SIG-M5 treated with dmso at 0.1 percent for 504 hours (cell line): Measurements from ENCODE around the gene GNAT1.
"Not testable (repeated sequence)": the region's sequence is repeated elsewhere in the genome, so short reads cannot be mapped to it uniquely, and the experiment has no call there.

ENCODE experiments used
- DNase-seq: peaks from one replicate; lab custom pipeline; 2025; ENCODE audit not compliant: unreplicated experiment; lab: John Stamatoyannopoulos, UW

GNAT1 gene

DNA sequence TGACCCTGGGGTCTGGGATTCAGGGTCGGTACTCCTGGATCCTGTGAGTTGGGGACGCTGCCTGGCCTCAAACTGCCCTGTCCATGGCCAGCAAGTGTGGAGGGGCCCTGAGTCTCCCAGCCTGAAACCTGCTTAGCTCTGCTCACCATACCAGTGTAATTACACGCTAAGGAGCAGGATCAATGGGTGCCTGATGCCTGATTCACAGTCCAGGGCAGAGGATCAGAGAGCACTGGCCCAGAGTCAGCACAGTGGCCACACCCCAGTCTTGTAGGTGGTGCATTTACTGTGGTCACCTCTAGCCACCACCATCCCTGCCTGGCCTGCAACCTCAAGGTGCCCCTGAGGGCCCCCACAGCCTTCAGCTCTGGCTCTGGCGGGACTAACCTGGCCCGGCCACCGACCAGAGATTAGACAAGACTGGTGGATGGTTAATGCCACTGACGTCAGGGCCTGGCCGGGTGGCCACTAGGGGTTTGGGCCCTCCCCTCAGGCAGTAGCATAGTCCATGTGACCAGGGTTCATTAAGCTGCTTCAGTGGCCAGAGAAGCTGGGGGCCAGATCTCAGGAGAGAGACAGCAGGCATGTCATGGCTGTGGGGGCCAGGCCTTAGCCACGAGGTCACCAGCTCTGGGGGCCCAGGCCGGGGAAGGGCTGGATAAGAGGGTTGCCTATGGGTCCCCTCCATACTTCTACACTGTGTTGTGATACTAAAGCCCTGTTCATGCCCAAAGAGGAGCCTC is 10.3 kb downstream of the GNAT1 start:
- DNase-seq: no peak

DNA sequence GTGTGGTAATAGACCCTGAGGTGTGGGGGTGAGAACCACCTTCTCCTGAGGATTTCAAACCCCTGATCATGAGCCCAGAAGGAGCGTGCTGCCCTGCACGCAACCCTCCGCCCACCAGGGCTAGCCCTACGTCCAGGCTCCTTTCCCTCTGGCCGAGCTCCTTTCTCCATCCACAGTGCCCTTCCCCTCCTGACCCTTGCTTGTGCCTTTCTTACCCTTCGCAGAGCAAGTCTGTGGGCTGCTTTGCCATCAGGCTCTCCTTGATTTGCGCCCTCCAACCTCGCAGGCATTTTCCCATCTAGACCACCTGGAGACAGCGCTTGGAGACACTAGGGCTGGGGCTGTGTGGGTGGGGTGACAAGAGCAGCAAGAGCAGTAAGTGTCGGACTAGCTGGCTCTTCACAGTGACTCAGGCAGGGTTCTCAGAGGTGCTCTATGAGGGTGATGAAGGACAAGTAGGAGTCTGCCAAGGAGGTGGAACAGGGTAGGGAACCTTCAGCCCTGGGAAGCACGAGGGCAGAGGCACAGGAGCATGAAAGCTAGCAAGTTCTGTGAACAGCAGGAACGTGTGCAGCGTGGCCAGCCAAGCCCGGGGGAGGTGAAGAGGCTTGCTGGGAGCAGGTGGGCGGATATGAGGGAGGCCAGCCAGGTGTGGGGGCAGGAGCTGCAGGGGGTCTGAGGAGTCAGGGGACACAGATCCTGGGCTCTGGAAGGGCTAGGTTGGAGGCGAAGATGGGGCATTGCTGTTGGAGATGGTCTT is 11.1 kb downstream of the GNAT1 start:
- no peak for DNase-seq

DNA sequence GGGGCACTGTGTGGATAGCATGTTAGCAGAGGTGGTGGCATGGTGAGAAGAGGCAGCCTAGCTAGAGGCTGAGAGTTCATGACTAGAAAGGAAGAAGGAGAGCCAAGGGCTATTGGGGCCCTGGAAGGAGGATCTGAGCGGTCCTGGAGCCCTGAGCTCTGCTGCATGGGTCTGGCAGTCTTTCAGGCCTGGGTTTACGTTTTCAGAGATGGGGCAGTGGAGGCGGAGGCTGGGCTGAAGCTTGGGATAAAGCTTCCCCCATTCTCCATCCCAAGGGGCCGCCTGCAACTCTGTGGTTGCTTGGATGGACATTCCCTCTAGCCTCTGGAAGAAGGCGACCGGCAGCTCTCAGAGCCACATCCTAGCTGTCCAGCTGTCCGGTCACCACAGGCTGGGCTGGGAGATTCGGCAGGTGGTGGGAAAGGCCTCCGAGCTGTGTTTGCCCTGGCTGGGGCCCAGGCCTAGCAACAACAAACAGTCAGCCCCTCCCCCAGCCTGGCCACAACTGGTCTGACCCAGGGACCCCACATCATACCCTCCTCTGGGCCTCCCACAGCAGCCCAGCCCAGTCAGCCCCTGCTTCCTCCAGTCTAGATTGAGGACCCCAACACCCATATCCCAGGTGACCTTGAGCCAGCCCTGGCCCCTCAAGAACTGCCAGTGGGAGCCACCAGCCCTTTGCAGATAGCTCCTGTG is 11.9 kb downstream of the GNAT1 start:
- DNase-seq: no peak

DNA sequence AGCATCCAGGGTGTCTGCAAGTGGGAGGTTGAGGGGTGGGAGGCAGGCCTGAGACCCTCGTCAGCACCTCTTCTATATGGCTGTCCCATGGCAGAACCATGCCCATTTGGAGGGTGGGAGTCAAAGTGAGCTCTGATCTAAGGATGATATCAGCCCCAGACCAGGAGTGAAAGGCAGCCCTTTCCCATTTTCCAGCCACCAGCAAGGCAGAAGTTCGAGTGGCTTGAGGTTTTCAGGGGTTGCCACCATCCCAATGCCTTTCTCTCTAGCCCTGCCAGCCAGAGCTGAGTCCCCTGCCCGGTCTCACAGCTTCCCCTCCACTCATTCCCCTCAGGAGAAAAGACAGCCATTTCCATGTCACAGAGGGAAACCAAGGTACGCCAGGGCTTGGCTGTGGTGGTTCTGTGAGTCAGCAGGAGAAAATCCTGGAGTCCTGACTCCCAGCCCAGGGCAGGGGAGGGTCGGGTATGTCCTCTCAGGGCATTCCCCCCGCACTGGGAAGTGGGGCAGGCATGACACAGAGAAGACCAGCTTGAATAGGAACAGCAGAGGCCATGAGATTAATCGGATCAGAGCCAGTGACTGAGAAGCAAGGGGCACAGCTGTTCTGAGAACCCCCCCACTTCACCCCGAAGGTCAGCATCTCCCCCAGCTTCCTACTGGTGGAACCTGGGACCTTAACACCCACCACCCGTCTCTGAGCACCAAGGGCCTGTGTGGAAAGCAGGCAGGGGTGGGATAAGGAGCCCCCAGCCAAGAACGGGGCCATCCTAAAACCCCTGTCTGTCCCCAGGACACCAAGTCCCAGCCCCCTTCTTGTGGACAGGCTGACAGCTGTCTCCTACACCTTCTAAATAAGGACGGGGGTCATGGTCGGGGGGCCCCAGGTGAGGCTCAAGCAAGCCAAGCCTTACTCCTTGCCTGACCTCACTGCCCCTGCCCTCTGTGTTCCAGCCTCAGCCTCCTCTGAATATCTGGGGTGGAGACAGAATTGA is 12.7 kb downstream of the GNAT1 start:
- DNase-seq: no peak

DNA sequence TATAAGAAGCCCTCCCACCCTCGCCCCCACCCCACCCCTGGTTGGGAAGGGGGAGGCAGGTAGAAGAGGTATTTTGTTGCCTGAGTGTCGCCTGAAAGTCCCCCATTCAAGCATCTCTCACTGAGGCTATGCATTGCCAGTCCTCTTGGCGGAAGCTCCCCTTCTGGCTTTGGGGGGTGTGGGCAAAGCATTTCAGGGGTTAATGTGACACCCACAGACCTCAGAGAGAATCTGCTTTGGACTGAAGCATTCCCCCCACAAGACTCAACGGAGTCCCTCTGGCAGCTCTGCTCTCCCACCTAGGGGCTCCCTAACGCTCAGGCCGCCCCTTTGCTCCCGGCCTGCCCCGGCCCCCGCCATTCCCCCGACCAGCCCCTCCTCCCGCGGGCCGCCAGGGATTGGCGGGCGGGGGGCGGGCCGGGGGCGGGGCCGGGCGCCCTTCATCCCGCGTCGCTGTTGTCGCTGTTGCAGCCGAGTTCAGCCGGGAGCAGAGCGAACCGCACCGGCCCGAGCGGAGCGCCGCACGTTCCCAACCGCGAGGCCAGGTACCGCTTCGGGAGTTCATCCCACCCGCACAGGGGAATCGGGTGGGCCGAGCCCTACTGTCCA is 13.5 kb downstream of the GNAT1 start, which contains the start of gene SLC38A3:
Gene SLC38A3 (plus strand): TSS at position 468 of the 609 bp plus-strand sequence. CDS start 8,929 bp downstream, outside the sequence.
- peak; percentile 18 for DNase-seq

DNA sequence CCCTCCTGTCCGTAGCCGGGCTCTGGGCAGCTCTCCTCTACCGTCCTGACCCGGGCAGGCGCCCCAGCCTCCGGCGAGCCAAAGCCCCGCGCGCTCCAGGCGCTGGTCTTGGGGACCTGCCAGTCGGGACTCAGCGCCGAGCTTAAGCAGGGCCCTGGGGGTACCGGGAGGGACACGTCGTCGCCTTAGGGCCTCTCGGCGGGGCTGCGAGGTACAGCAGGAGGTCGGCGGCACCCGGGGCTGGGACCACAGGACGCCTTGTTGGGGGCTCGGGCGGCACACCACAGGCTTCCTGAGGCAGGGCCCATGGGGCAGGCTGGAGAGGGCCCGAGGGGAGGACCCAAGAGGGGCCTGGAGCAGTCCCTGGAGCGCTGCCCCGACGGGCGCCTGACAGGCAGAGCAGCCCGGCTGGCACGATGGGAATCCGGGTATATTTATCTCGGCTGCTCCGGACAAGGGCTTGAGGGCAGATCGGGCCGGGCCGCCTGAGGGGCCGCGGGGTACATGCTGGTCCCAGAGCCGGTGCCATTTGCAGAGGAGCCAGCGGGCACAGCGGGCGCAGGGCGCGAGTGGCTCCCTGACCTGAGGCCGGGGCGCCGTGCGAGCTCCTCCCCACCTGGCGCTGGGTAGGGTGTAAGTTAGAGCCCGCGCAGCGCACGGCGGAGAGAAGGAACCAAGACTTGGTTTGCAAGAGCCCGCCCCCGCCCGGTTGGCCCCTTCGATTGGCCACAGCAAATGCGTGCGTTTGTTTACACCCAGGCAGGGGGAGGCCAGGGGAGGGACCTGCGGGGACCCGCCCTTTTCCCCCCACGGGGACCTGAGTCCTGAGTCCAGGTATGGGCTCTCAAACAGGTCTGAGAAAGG is 14.2 kb downstream of the GNAT1 start:
- peak; percentile 57 for DNase-seq

DNA sequence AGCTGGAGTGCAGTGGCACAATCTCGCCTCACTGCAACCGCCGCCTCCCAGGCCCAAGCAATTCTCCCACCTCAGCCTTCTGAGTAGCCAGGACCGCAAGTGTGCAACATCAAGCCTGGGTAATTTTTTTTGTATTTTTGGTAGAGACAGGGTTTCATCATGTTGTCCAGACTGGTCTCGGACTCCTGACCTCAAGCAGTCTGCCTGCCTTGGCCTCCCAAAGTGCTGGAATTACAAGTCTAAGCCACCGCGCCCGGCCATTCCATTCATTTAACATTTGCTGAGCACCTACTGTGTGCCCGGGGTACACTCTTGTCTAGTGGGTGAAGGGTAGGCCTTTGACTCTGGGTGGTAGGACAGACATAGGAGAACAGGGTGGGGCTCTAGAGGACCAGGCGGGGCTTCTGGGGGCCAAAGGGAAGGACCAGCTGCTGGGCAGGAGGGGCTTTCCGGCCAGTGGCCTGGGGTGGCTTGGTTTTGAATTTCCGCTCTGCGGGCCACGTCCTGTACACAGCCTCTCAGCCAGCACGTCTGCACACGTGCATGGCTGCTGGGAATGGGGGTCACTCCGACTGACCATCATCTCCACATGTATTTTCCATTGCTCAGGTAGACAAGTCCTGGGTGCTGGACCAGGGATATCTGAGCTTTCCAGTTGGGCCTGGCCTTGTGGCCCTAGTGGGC is 16.1 kb downstream of the GNAT1 start:
- DNase-seq: no peak

DNA sequence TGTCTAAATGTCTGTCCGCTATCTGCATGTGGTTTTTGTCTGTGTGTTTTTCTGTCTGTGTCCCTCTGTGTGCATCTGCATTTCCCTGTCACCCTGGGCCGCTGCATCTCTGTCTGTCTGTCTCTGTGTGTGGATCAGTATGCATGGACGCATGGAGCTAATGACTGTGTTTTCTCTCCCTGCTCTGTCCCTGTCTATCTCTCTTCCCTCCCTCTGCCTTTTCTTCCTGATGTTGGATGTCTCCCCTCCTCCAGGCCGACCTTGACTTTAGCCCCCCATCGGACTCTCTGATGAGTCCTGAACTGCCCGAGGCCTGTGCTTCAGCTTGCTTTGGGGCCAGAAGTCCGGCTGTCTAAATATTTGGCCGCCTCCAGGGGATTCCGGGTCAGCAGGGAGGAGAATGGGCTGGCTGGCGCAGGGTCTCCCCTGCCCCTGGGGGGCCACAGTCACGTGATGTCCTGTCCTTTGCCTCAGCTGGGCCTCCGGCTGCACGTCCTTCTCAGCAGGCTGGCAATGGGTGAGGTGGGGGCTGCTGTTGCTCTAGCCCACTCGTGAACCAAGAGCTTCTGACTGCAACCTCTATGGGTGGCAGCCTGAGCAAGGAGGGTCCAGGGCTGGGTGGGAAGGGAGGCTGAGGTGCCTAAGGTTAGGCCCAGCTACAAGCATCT is 17.4 kb downstream of the GNAT1 start:
- no peak for DNase-seq

DNA sequence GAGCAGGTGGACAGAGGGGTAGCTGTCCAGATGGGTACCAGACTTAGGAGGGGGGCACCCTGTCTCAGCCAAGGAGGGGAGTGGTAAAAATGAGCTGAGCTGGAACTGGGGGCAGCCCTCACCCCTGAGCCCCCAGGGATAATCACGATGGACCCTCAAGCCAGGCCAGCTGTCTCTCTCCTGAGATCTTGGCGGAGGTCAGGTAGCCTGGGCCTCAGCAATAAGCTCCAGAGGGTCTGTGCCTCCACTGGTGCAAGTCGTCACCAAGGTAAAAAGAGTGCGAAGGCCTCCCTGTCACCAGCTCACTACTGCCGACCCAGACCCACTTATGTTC is 18.7 kb downstream of the GNAT1 start:
- no peak for DNase-seq

DNA sequence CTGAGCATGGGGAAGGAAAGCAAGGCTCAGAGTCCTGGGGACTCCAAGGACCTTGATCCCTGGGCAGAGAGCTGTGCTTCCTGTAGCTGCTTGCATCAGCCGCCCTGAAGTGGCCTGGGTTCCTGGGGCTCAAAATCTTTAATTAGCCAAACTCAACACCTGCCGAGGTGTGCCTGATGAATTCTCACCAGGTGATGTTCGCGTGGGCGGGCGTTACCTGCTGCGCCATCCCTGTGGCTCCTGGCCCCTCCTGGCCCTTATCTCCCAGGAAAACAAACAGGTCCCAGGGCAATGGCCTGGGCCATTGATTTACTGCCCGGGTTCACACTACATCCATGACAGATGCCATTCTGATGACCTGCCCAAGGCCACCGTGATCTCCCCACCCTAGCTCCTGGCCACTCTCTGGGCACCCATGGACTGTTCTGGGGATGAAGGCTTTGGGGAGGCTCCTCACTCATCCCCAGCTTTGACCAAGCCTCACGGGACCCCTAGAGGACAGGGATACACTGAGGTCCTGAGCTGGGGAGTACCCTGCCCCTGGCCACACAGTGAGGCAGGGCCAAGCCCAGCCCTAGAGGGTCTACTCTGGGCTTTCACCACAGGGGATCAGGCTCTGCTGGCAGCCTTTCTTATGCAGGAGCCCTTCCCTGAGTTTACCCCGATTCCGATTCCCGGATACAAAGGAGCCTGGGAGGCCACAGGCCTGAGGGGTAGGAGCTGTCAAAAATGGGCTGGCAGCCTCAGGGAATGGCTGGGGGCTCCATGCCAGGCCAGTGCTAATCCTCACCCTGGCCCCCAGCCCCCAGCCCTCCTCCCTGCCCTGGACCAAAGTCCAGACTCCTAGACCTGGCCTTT is 19.3 kb downstream of the GNAT1 start:
- no peak for DNase-seq

DNA sequence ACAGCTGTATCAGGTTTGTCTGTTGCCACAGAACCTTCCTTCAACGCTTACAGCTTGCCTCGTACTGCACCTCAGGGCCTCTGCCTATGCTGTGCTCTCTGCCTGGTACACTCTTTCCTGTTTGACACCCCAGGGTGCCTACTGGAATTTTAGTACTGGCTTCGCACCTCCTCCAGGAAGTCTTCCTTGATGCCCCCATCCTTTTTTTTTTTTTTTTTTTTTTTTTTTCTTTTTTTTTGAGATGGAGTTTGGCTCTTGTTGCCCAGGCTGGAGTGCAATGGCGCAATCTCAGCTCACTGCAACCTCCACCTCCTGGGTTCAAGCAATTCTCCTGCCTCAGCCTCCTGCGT is 19.9 kb downstream of the GNAT1 start:
- not testable (repeated sequence) for DNase-seq

DNA sequence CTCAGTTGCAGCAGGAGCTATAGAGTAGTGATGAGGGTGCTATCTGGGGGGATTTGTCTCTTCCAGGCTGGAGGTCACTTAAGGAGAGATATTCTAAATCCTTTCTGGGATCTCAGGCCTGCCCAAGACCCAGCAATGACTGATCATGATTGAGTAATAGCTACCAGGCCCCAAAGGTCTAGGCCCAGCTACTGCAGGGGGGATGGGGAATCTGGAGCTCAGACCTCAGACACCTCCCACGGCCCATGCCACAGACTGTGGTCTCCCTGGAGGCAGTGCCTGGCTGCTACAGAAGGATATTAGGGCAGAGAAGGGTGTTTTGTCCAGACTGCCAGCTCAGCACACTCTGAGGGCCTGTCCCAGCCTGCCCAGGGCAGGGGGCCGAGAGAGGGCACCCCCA is 20.5 kb downstream of the GNAT1 start:
- DNase-seq: peak; percentile 38

DNA sequence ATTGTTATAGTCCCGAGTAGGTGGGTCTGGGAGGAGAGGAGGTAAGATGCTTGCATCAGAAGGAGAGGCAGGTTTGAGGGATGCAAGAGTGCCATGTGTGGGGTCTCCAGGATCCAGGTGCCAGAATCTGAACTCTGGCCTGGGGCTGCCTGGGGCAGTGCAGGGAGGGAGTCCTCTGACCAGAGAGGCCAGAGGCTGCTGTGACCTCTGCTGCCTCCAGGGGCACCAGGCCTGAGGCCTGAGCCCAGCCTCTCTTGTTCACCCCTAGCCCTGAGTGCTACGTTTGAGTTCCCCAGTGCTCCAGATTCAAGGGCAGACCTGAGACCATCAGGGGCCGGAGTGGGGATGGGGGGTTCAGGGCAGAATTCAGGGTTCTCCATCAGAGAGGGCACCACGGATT is 21.1 kb downstream of the GNAT1 start:
- DNase-seq: no peak

DNA sequence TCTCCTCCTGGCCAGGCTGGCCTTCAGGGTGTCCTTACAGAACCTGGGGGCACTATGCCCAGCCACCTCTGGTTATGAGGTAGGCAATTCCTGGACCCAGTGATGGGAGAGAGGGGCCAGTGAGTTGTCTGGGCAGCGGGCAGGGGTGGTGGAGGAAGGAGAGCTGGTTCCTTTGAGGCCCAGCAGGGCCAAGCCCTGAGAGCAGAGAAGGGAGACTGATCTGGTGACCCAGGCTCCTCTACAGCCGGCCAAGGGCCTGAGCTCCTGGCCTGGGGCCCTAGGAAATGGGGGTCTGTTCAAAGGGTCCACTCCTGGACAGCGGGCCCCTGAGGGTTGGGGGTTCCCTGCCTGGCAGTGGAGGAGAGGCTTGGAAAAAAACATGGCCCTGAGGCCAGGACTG is 21.6 kb downstream of the GNAT1 start:
- no peak for DNase-seq

DNA sequence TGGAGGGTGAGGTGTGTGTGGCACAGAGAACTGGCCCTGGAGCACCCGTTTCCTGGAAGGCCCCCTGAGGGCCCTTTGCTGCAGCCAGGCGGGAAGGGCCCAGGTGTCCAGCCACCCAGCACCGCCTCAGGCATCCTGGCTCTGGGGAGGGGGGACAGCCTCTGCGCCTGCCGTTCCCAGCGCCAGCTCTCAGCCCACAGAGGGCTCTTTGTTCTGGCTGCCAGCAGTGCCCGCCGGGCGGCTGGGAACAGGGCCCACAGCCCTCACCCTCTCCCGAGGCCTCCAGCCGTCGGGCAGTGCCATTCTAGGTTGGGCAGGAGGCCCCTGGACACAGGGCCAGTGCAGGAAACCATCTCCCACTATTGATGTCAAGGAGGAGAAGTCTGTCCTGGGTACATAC is 22.0 kb downstream of the GNAT1 start:
- DNase-seq: no peak

DNA sequence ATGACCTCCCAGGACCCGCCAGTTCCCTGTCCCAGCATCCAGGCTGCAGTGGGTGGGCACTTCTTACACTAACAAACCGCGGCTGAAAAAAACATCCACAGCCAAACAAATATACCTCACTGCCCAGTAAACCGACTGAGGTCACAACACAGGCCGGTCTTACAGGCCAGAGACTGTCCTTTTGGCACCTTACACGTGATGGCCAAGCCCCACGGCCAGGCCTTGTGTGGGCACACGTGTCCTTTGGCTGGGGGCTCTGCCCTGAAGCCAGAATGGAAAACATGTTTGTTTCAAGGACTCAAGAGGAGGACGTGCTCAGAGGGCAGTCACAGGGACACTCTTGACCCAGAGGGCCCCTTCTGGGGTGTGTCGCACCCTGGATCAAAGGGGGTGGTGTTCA is 23.4 kb downstream of the GNAT1 start:
- no peak for DNase-seq

DNA sequence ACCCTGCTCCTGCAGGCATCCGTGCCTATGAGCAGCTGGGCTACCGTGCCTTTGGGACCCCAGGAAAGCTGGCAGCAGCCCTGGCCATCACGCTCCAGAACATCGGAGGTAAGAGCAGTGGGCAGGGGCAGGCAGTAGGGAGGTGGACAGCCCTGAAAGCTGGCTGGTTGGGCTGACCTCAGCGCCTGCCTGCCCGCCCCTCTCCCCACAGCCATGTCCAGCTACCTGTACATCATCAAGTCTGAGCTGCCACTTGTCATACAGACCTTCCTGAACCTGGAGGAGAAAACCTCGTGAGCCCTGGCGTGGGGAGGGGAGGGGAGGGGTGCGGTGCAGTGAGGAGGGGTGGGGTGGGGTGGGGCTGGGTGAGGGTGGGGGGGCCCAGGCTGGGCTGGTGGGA is 24.1 kb downstream of the GNAT1 start:
- DNase-seq: no peak

DNA sequence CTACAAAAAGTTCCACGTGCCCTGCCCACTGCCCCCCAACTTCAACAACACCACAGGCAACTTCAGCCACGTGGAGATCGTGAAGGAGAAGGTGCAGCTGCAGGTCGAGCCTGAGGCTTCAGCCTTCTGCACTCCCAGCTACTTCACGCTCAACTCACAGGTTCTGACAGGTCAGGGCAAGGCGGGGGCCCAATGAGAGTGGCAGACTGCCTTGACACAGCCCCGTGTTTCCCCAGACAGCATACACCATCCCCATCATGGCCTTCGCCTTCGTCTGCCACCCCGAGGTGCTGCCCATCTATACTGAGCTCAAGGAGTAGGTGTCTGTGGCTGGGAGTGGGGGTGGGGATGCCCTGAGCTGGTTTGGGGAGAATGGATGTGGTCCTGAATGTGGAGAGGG is 26.3 kb downstream of the GNAT1 start:
- DNase-seq: no peak
